CD14-positive monocyte (primary cell): ENCODE data around the gene HSPA6. TPM values are rescaled to one million over a fixed set of nuclear protein-coding genes. Genes with fewer than 3 reads are reported as not detected.

Source experiments
- DNase-seq, 3 donors: peaks; one replicate each; pipeline ENCODE4 v3.0.0-alpha.2; 2011 to 2022
- H2AFZ ChIP-seq: 2 replicates; pipeline ENCODE4 v1.6.0; 2012; ENCODE audit warnings: mild to moderate bottlenecking, low read depth, low read length, inconsistent platforms; ENCODE audit not compliant: insufficient read depth, poor library complexity, severe bottlenecking
- H3K27ac ChIP-seq, 2 donors: 1 replicate in 1 of 2; 2 replicates in 1 of 2; pipeline ENCODE4 v1.5.1; 2012 to 2013; ENCODE audit warnings: low read length in 2 of 2, control low read depth in 1 of 2, inconsistent platforms in 1 of 2, low read depth in 1 of 2, mild to moderate bottlenecking in 1 of 2
- H3K27me3 ChIP-seq, 2 donors: one replicate each; pipeline versions ENCODE4 v1.6.0 to v1.6.1; 2011 to 2013; ENCODE audit warnings: low read length in 2 of 2; ENCODE audit not compliant: control insufficient read depth in 2 of 2, insufficient read depth in 2 of 2
- H3K36me3 ChIP-seq, 2 donors: replicated peaks in 1 of 2; 1 replicate in 1 of 2; 2 replicates in 1 of 2; pipeline versions ENCODE4 v1.5.1 to v1.6.1; 2012 to 2013; ENCODE audit warnings: low read length in 2 of 2, control low read depth in 1 of 2, inconsistent platforms in 1 of 2, mild to moderate bottlenecking in 1 of 2; ENCODE audit not compliant: insufficient read depth in 2 of 2, control insufficient read depth in 1 of 2
- H3K4me1 ChIP-seq, 2 donors: 1 replicate in 1 of 2; 2 replicates in 1 of 2; pipeline versions ENCODE4 v1.5.1 to v1.6.1; 2012 to 2013; ENCODE audit warnings: low read length in 2 of 2, control low read depth in 1 of 2, inconsistent platforms in 1 of 2, mild to moderate bottlenecking in 1 of 2, moderate library complexity in 1 of 2; ENCODE audit not compliant: insufficient read depth in 2 of 2, control insufficient read depth in 1 of 2
- H3K4me2 ChIP-seq: replicated peaks from 2 replicates; pipeline ENCODE3; 2012; ENCODE audit warnings: low read length, moderate library complexity, mild to moderate bottlenecking; ENCODE audit not compliant: poor library complexity, severe bottlenecking; ENCODE audit errors: extremely low read depth
- H3K4me3 ChIP-seq, 3 experiments: fragments of 200-600 bp in 1 of 3; sonication (generic) in 1 of 3; replicated peaks in 1 of 3; 1 replicate in 2 of 3; 2 replicates in 1 of 3; pipeline ENCODE4 v1.5.1; 2011 to 2013; ENCODE audit warnings: low read length in 3 of 3, mild to moderate bottlenecking in 3 of 3, control low read depth in 2 of 3, low read depth in 2 of 3, inconsistent platforms in 1 of 3, moderate library complexity in 1 of 3
- H3K79me2 ChIP-seq: 2 replicates; pipeline ENCODE4 v1.6.0; 2012; ENCODE audit warnings: mild to moderate bottlenecking, control low read depth, inconsistent platforms, low read length, moderate library complexity; ENCODE audit not compliant: insufficient read depth
- H3K9ac ChIP-seq: 2 replicates; pipeline ENCODE4 v1.6.0; 2017; ENCODE audit warnings: low read length, mild to moderate bottlenecking; ENCODE audit not compliant: insufficient read depth, poor library complexity, severe bottlenecking
- H3K9me3 ChIP-seq, 2 donors: replicated peaks in 1 of 2; 1 replicate in 1 of 2; 2 replicates in 1 of 2; pipeline versions ENCODE4 v1.5.1 to v1.6.1; 2012 to 2013; ENCODE audit warnings: low read length in 2 of 2, control low read depth in 1 of 2; ENCODE audit not compliant: control insufficient read depth in 1 of 2, insufficient read depth in 1 of 2
- H4K20me1 ChIP-seq: 2 replicates; pipeline ENCODE4 v1.6.0; 2012; ENCODE audit warnings: mild to moderate bottlenecking, low read length, control low read depth, moderate library complexity; ENCODE audit not compliant: insufficient read depth
- H3K27ac Mint-ChIP-seq, 7 donors: one replicate each; pipeline ENCODE4 v1.8.0; 2020; ENCODE audit warnings: mild to moderate bottlenecking in 7 of 7, mixed read lengths in 7 of 7, moderate library complexity in 6 of 7, inconsistent platforms in 2 of 7
- H3K27me3 Mint-ChIP-seq, 3 donors: one replicate each; pipeline ENCODE4 v1.8.0; 2021 to 2022; ENCODE audit warnings: low read depth in 3 of 3, mild to moderate bottlenecking in 3 of 3, mixed read lengths in 3 of 3, moderate library complexity in 3 of 3, inconsistent platforms in 1 of 3
- H3K36me3 Mint-ChIP-seq, 2 donors: one replicate each; pipeline ENCODE4 v1.8.0; 2020; ENCODE audit warnings: mixed read lengths in 2 of 2, inconsistent platforms in 1 of 2, mild to moderate bottlenecking in 1 of 2
- H3K4me1 Mint-ChIP-seq: one replicate; pipeline ENCODE4 v1.8.0; 2020; ENCODE audit warnings: mild to moderate bottlenecking, mixed read lengths
- H3K4me3 Mint-ChIP-seq, 2 donors: one replicate each; pipeline ENCODE4 v1.8.0; 2020; ENCODE audit warnings: mild to moderate bottlenecking in 2 of 2, mixed read lengths in 2 of 2, moderate library complexity in 1 of 2
- H3K9me3 Mint-ChIP-seq, 7 donors: one replicate each; pipeline ENCODE4 v1.8.0; 2020 to 2022; ENCODE audit warnings: mixed read lengths in 7 of 7, mild to moderate bottlenecking in 6 of 7, moderate library complexity in 6 of 7, inconsistent platforms in 2 of 7
- CTCF ChIP-seq: fragments of 200-600 bp; IDR thresholded peaks from one replicate; pipeline ENCODE4 v1.8.0; 2022; ENCODE audit warnings: antibody characterized with exemption, mild to moderate bottlenecking
- WGBS: methylation state at CpG from one replicate; pipeline ENCODE4 v1.1.5; 2013; ENCODE audit warnings: missing lambda C conversion rate; ENCODE audit not compliant: insufficient coverage; 5-methylcytosine and 5-hydroxymethylcytosine counted together
- intact Hi-C, 2 donors: fragments of 100-400 bp; cut with micrococcal nuclease; formaldehyde crosslinking; loops; one replicate each; pipeline versions ENCODE4 v1.15.0 to v1.15.1; 2023
- polyA plus RNA-seq, 3 donors: library from polyadenylated mRNA; depleted of rRNA in 1 of 3; unstranded in 2 of 3; stranded (reverse) in 1 of 3; fragments of 300-500 nt in 2 of 3; fragments of >200 nt in 1 of 3; fragmentation: Illumina TruSeq in 2 of 3; gene quantifications; 1 replicate in 2 of 3; 2 replicates in 1 of 3; pipeline ENCODE4 v1.2.3, GENCODE V29; 2012 to 2021

The HSPA6 gene
- polyA plus RNA-seq, 3 donors = 3.4 to 37.5 (median 19.3) TPM

- H3K27me3 Mint-ChIP-seq = no peaks in the 10 kb centered on the region
- H3K4me3 Mint-ChIP-seq = no peak overlapping the region
- Histone ChIP-seq H3K27me3 (no peaks in the 10 kb centered on the region), H3K36me3 (peaks cover 3 to 4% of the 10 kb centered on the region in 2 donors), H3K9ac (no peak overlapping the region), H3K4me1 (peaks cover 63 to 72% of the 10 kb centered on the region in 2 donors), H3K4me3 (no peak overlapping the region), H3K9me3 (no peaks in the 10 kb centered on the region), H2AFZ (no peak overlapping the region), H3K27ac (no peak overlapping the region), H3K4me2 (no peak overlapping the region), H4K20me1 (peaks cover 15% of the 10 kb centered on the region), H3K79me2 (peaks cover 24% of the 10 kb centered on the region)
- intact Hi-C loops = no loop called here
- DNase-seq = no peak
- no peak for TF ChIP-seq CTCF
- no peaks in the 10 kb centered on the region for H3K9me3 Mint-ChIP-seq
- H3K36me3 Mint-ChIP-seq = peaks cover 7 to 17% of the 10 kb centered on the region in 2 donors
- no CpG with 5 or more reads among the region's 1 CpG for WGBS
- H3K27ac Mint-ChIP-seq = no peak overlapping the region
- H3K4me1 Mint-ChIP-seq = peaks cover 64% of the 10 kb centered on the region
Observed at GRCh38 chr1:161502641-161503393, 21.5 kb upstream of the HSPA6 start.

GRCh38 chr1:161503394-161503748 lies 21.0 kb upstream of the HSPA6 start:
- H3K4me1 ChIP-seq = peaks cover 65 to 77% of the 10 kb centered on the region in 2 donors

More at GRCh38 chr1:161503394-161503748, 21.0 kb upstream of the HSPA6 start:
- H3K79me2 ChIP-seq = peaks cover 29% of the 10 kb centered on the region
- Mint-ChIP-seq H3K4me1 (peaks cover 65% of the 10 kb centered on the region), H3K9me3 (no peaks in the 10 kb centered on the region), H3K27ac (peak overlapping the region in 1 of 7 donors; percentile 19), H3K4me3 (no peak overlapping the region), H3K36me3 (peaks cover 11 to 22% of the 10 kb centered on the region in 2 donors), H3K27me3 (no peaks in the 10 kb centered on the region)
- H3K27ac ChIP-seq = no peak overlapping the region
- no peak overlapping the region for H3K9ac ChIP-seq
- peaks cover 21% of the 10 kb centered on the region for H4K20me1 ChIP-seq
- TF ChIP-seq CTCF = no peak
- no peak overlapping the region for H2AFZ ChIP-seq
- H3K9me3 ChIP-seq = no peaks in the 10 kb centered on the region
- H3K4me3 ChIP-seq = no peak overlapping the region
- DNase-seq = no peak
- intact Hi-C loops = no loop called here
- no peak overlapping the region for H3K4me2 ChIP-seq
- H3K27me3 ChIP-seq = no peaks in the 10 kb centered on the region
- peaks cover 5 to 9% of the 10 kb centered on the region in 2 donors for H3K36me3 ChIP-seq
